Measurements from ENCODE around the gene SKA2. TPM values are rescaled to one million over a fixed set of nuclear protein-coding genes. Genes with fewer than 3 reads are reported as not detected.

The SKA2 gene
- total RNA-seq, 1 experiment from 2014 or later: 91.9 TPM

DNA sequence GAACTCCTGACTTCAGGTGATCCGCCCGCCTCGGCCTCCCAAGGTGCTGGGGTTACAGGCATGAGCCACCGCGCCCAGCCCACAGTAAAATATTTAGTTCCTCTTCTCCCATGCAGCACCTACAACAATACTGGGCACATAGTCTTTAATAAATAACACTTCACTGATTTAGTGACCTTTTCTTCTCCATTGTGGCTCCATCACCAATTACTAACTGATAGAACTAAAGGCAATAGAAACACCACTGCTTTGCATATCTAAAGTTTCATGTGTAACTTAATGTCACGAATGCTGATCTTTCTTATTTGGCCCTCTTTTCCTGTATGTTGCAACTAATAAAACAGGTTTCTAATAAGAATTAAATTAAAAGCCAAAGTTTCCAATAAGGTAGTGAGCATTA is 87.2 kb downstream of the SKA2 start:
- Histone ChIP-seq H3K9ac (ENCODE audit: extremely low read depth, insufficient read length, low read length) (no peak overlapping the region), H2BK15ac (ENCODE audit: low read depth, low read length) (no peak overlapping the region), H3K79me1 (ENCODE audit: insufficient read depth, low read depth, low read length, poor library complexity, severe bottlenecking) (no peaks in the 10 kb centered on the region), H3K27me3 (ENCODE audit: insufficient read depth, low read length) (no peaks in the 10 kb centered on the region), H3K9me3 (ENCODE audit: control insufficient read depth, low read depth, low read length) (no peaks in the 10 kb centered on the region), H3K56ac (ENCODE audit: insufficient read length, low read depth, low read length) (no peak overlapping the region), H2BK5ac (ENCODE audit: insufficient read length, low read length) (no peak overlapping the region), H3K27ac (ENCODE audit: insufficient read length, low read depth, low read length) (no peak overlapping the region), H3K23ac (ENCODE audit: insufficient read length, low read depth, low read length) (no peak overlapping the region), H2BK12ac (ENCODE audit: insufficient read length, low read depth, low read length) (no peak overlapping the region), H3K4ac (ENCODE audit: low read depth, low read length) (no peak overlapping the region), H3K79me2 (ENCODE audit: insufficient read depth, low read length) (no peaks in the 10 kb centered on the region), H3K4me1 (ENCODE audit: insufficient read depth, low read length) (no peaks in the 10 kb centered on the region), H4K91ac (ENCODE audit: insufficient read length, low read depth, low read length) (no peak overlapping the region), H3K23me2 (ENCODE audit: insufficient read length, low read depth, low read length, poor library complexity, severe bottlenecking) (no peaks in the 10 kb centered on the region), H3K18ac (ENCODE audit: insufficient read length, low read depth, low read length) (no peak overlapping the region), H2BK120ac (ENCODE audit: low read depth, low read length, poor library complexity, severe bottlenecking) (no peak overlapping the region), H4K20me1 (ENCODE audit: control insufficient read depth, insufficient read depth, insufficient read length) (no peaks in the 10 kb centered on the region), H2AK5ac (ENCODE audit: insufficient read length, low read length) (no peak overlapping the region), H4K5ac (ENCODE audit: insufficient read length, low read depth, low read length) (no peak overlapping the region), H3T11ph (ENCODE audit: low read length) (no peak overlapping the region), H2AFZ (ENCODE audit: low read length) (no peak overlapping the region), H3K14ac (ENCODE audit: insufficient read depth, low read length) (no peak overlapping the region), H2BK20ac (ENCODE audit: low read depth, low read length, poor library complexity, severe bottlenecking) (no peak overlapping the region), H3K4me2 (ENCODE audit: insufficient read depth, insufficient read length, low read length) (no peak overlapping the region), H4K8ac (replicated peaks; ENCODE audit: insufficient read length, low read depth, low read length) (no peak overlapping the region)
- Mint-ChIP-seq H3K27me3 (ENCODE audit: low read depth) (no peaks in the 10 kb centered on the region), H3K27ac (no peak overlapping the region; a peak in 1 of 7 replicates), H3K36me3 (ENCODE audit: insufficient read depth in 1 of 3, low read depth in 3 of 3) (peaks cover 12 to 42% (median 24%) of the 10 kb centered on the region in 3 experiments; a peak in 6 of 7 replicates), H3K9me3 (no peaks in the 10 kb centered on the region), H3K4me3 (no peak overlapping the region), H3K4me1 (no peaks in the 10 kb centered on the region)
- WGBS (ENCODE audit: extremely low coverage, insufficient read length, low lambda C conversion rate): no CpG with 5 or more reads among the region's 6 CpGs
- TF ChIP-seq CTCF (conservative IDR thresholded peaks at IDR 0.05): no peak
- no peak for DNase-seq

Measured in H9 (cell line).